ENCODE measurements around the gene CDH4.

DNA sequence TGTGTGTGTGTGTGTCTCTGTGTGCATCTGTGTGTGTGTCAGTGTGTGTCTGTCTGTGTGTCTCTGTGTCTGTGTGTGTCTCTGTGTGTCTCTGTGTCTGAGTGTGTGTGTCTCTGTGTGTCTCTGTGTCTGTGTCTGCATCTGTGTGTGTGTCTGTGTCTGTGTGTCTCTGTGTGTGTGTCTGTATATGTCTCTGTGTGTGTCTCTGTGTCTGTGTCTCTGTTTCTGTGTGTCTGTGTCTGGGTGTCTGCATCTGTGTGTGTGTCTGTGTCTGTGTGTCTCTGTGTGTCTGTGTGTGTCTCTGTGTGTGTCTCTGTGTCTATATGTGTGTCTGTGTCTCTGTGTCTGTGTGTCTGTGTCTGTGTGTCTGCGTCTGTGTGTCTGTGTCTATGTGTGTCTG is 605.8 kb downstream of the CDH4 start:
- TF ChIP-seq EZH2 (IDR thresholded peaks at IDR 0.05; ENCODE audit: low read depth), result no peak
- TF ChIP-seq CTCF (conservative IDR thresholded peaks at IDR 0.05), result no peak
